Measurements from ENCODE around the gene TSPAN18.

Gene TSPAN18

DNA sequence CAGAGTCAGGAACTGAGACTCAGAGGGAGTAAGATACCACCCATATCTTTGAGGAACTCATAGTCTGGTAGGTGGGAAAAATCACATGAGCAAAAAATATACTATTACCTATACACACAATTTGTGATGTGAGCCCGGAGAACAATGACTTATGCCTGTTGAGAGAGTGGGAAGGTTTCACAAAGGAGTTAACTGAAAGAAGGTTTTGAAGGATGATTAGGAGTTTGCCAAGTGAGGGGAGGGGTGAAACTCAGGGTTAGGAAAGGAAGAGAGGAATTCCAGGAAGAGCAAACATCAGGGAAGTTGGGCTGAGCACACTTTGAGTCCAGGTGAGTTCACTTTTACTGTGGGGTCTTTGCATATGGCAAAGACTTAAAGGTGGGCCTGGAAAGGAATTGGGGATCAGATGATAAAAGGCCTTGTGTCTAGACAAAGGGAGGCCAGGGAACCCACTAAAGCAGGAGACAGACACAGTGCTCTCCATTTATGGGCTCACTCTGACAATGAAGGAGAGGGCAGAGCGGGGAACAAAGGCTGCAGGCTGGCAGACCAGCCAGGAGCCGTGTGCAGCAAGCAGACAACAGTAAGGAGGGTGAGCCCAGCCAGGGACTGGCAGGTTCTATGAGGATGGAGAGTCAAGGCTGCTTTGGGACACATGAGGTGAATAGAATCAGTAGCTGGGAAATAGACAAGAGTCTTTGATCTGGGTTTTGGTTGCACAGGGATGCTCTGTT lies 33.1 kb downstream of the TSPAN18 start:
- DNase-seq (ENCODE audit: low read depth): no peak

DNA sequence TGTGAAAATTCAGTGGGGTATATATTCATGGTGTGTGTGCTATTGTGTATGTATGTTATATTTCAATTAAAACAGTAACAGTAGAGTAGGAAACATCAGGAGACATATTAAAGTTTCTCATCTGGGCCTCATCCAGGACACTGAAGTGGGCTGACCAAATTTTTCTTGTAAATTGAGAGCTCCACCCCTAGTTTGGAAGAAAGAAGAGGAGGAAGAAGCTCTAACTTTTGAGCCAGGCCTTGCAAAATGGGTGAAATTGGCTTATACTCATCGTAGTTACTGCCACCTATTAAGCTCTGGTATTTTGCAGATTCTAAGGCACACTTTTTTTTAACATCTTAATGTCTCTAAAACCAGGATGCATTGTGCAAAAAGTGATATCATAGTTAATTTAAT lies 33.7 kb downstream of the TSPAN18 start:
- DNase-seq (ENCODE audit: low read depth): no peak

DNA sequence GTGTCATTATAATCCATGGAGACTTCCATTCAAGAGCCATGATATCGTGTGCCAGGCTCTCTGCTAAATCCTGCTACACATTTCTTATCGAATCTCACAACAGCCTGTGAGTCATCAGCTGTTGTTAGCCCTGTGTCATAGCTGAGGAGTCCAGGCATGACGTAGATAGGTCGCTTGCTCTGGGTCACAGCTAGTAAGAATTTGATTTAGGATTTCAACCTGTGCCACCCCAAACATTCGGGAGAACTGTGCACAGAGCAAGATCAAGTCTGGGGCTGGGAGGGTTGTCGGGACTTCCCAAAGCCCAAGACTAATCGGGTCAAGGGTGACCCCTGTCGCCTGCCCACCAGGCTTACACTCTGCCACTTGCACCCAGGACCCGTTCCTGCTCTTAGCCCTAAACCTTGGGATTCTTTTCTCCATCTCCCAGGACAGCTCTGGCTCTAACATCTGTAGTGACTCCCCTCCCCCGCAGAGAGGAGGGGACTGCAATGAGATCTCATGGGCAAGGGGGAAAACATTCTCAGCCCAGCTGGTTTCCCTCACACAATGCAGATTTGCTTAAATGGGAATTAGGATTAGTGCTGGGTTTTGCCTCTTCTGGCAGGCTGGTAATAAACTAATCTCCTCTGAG lies 34.3 kb downstream of the TSPAN18 start:
- DNase-seq (ENCODE audit: low read depth): no peak

DNA sequence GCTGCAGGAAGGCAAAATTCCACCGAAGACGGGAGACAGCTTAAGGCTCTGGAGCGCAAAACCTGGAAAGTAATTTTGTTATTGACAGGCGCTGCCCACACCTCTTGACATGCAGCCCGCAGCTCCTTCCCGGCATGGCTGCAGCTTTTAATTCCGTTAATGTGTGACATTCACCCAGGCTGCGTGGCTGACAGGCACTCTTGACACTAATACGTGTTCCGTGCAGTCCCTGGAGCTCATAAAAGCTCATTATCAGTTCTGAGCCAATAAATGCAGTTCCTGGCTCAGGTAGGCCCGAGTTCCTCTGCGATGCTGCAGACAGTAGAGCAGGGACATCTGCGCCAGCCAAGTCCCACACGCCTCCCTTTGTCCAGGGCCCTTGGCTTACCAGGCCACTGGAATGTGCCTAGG lies 34.8 kb downstream of the TSPAN18 start:
- DNase-seq (ENCODE audit: low read depth): no peak

DNA sequence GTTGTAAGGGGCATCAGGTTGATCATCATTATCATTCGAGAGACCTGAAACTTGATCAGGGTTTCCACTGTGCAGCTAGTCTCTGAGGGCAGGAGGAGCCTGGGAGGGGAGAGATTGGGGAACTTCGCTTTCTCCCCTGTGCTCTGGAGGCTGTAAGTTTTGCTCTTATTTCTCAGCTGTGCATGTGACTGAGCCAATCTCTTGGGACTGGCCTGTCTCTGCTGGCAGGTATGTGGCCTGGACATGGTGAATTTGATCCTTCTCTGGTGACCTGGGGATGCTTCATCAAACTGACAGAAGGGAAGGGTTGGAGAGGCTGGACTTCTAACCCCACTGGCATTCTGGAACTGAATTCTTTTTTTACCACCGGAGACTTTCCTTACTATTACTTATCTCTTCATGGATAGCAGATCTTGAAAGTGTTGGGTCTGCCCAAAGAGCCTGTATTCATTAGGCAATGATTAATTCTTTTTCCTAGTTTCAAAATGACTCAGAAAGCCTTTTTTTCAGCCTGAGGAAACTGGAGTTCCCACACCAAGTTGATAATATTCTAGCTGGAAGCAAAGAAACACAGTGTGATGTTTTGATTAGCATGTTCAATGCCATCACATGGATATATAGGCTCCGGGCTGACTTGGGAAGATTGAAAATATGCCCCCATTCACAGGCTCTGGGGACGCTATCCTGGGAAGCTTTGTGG lies 36.5 kb downstream of the TSPAN18 start:
- no peak for DNase-seq (ENCODE audit: low read depth)

DNA sequence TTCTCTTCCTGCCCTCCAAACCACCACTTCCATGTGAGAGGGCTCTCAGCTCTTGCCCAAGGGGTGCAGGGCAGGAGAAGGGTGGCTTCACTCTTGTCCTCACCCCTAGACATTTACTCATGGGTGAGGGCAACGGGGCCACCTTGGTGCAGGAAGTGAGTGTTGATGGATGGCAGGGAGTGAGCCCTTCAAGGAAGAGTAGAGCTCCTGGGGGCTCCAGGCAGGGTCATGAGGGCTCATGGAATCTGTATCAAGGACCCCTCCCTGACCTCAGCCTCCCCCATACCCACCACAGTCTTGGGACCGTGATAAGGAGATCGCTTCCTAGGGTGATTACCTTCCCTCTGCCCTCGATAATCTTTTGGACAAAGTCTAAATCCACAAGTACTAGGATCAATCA lies 37.8 kb downstream of the TSPAN18 start:
- DNase-seq (ENCODE audit: low read depth): no peak

DNA sequence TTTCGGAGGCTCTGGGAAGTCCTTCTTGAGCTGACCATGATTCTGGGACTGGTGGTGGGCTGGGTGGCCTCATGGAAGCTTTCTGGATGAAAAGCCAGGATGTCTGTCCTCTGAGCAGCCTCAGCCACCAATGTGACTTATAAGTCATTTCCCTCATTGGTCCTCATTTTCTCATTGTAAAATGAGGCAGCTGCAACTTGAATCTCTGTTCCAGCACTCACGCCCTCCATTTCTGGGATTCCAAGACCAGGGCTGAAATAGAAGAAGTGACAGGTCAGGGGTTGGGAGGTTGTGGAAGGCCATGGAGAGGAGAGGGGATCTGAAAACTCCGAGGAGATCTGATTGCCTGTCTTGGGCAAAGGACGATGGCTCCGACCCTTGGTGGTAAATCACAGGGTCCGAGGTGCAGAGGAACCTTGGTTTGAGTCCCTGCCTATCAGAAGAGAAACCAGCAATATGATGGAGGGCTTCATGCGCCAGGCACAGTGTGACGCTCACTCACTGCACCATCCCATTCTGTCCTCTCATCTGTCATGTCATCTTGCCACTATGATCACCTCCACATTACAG lies 38.3 kb downstream of the TSPAN18 start:
- no peak for DNase-seq (ENCODE audit: low read depth)

DNA sequence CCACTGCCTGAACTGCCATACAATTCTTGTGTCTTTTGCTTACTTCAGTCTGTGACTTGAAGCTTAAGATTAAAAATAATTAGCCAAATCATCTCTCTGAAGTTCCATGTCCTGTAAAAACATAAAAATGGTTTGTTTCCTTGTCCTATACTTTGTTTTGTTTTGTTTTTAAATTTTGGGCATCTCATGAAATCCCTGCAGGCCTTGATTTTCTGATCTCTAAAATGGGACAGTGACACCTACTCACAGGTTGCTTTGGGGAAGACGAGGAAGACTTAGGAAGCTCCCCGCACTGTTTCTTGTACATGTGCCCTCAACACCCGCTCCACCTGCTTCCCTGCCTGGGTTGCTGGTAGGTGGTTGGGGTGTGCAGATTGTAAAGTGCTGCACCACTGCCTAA lies 38.9 kb downstream of the TSPAN18 start:
- DNase-seq (ENCODE audit: low read depth): no peak

DNA sequence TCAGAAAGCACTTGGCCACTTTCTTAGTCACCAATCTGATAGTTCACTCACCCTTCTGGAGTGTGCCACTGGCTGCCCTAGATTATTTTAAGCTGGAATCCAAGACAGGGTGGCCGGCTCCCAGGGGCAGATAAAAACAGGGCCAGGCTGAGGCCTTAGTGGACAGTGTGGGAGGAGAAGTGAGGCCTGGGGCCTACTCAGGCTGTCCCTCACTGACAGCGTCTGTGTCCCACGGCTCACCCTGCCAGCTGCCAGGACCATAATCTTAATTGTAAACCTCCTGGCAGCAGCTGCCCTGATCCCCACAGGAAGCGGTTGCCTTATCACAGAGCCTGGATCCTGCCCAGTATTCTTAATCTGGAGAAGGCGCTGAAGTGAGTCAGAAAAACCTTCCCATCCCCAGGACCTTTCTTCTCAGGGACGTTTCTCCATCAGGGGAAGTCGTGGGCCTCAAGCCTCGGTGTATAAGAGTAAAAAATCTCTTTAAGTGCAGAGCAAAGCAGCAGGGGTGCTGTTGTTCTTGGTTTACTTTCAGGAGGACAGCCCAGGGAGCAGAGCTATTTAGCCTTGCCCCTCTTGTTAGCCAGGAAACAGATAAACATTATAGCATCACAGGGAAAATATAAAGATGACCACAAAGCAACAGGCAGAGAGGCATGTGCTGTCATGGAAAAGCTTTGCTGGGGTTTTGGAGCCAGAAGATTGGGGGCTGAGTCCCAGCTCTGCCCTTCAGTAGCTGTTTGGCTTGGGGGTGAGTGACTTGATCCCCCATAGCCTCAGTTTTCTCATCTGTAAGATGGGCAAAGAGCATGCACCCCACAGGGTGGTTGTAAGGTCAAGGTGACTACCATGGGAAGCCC lies 39.6 kb downstream of the TSPAN18 start:
- no peak for DNase-seq (ENCODE audit: low read depth)

DNA sequence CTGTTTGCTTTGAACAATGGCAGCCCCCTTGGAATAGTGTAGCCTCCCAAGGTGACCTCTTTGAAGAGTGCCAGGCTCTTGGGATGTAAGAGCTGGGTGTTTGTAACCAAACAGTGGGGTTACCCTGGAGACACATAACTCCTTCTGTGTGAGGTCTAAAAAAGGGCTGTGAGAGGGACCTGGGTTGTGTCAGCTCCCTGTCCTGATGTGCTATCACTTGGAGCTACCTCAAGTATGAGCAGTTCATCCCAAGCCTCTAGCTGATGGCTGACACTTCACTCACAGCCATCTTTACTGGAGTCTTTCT lies 40.2 kb downstream of the TSPAN18 start:
- no peak for DNase-seq (ENCODE audit: low read depth)

DNA sequence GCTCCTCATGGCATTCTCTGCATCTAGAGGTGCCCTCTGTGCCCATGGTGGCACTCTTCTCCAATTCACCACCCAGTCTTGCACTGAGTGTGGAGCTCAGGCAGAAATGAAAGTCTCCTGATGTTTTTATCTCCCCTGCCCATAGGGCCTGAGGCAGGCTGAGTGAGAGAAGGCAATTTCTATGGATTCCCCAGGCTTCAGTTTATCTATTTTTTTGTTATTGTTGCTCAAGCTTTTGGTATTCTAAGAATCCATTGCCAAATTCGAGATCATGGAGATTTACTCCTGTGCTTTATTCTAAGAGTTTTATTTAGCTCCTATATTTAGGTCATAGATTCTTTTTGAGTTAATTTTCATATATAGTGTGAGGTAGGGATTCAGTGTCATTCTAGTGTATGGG lies 40.7 kb downstream of the TSPAN18 start:
- DNase-seq (ENCODE audit: low read depth): no peak

DNA sequence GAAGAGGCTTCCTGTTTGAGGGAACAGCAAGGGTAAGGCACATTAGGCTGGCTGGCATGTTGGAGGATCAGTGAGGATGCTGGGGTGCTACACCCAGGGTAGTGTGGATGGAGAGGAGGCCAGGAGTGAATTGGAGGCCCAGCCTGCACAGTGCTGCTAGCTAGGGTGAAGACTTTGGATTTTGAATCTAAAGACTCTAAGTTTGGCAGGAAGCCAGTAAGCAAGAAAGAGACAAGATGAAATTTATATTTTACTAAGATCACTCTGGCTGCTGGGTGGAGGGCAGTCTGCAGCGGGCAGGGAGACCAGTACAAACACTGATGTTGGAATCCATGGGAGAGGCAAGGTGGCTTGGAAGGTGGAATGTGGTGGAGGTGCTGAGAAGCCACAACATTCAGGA lies 43.6 kb downstream of the TSPAN18 start:
- DNase-seq (ENCODE audit: low read depth): no peak

DNA sequence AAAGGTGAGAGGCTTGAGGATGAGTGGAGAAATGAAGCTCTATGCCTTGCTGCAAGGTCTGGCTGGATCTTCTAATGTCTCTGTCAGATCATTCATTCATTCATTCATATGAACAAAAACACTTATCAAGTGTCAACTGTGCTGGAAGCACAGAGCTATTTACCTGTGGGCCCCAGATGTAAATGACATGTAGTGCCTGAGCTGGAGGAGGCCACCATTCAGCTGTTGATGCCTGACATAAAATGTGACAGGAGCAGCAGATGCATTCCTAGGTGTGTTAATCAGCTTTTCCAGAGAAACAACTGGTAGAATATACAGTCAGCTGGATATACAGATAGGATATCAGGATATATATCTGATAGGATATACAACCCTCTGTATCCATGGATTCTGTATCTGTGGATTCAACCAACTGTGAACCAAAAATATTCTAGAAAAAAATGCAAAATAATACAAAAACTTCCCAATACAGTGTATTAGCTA lies 44.5 kb downstream of the TSPAN18 start:
- DNase-seq (ENCODE audit: low read depth): no peak

DNA sequence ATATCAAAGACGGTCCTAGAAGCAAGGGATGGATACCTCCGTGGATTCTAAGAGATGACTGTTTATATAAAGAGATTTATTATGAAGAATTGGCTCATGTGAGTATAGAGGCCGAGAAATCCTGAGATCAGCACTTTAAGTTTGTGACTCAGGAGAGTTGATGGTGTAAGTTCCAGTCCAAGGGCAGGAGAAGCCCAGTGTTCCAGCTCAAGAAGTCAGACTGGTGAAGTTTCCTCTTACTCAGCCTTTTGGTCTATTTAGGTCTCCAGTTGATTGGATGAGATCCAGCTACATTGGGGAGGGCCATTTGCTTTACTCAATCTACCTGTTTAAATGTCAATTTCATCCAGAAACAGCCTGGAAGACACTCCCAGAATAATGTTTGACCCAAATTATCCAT lies 45.1 kb downstream of the TSPAN18 start:
- no peak for DNase-seq (ENCODE audit: low read depth)

DNA sequence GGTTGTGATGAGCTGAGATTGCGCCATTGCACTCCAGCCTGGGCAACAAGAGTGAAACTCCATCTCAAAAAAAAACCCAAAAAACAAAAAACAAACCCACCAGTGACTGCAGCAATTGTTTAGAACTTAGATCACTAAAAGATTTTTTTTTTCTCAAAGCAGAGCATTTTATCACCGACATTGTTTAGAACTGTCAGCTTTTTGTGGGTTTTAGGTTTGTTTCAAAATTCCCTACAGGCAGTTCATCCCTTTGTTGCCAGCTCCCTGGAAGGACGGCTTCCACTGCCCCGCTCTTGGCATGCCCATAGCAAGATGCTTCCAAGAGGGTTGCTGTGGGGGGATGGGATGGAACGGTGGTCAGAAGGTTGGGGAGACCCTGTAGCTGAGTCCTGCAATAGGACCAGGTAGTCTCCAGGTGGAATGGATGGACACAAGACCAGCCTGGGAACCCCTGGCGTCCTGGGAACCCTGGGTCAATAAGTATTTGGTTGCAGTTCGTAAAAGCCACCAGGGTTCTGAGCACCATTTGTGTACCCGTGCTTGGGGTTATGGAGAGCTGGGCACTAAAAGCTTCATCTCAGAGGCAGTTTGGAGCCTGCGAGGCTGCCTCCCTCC lies 46.7 kb downstream of the TSPAN18 start:
- no peak for DNase-seq (ENCODE audit: low read depth)

DNA sequence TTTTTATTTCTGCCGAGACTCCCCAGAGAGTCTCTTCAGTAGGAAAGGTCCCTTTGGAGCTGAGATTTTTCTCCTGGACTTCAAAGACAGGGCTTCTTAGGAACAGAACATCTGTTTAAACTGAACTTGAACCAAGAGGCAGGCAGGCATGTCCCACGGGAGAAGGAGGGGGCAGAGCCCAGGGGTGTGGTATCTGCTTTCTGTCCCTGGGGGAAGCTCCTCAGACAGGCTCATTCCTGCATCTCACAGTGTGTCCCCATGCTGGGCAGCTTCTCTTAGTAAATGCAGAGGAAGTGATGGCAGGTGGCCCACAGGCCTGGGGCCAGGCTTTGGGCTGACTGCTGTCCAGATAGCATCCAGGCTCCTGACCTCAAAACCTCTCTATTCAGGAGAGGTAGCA lies 47.3 kb downstream of the TSPAN18 start:
- DNase-seq (ENCODE audit: low read depth): no peak

DNA sequence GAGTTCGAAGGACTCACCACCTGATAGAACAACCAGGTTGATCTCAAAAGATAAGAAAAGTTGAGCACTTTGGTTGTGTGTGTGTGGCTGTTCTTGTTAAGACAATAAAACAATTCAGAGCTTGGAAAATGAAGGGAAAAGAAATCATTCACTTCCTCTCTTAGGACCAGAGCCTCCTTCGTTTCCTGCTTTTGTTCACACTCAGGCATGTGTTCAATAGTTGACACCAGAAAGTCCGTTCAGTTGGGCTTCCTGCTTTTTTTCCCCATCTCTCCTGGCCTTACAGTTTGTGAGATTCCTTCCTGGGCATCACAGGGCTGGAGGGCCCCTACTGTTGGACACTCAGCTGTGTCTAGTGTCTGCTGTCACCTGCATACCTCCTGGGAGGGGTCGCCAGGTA lies 48.0 kb downstream of the TSPAN18 start:
- no peak for DNase-seq (ENCODE audit: low read depth)

DNA sequence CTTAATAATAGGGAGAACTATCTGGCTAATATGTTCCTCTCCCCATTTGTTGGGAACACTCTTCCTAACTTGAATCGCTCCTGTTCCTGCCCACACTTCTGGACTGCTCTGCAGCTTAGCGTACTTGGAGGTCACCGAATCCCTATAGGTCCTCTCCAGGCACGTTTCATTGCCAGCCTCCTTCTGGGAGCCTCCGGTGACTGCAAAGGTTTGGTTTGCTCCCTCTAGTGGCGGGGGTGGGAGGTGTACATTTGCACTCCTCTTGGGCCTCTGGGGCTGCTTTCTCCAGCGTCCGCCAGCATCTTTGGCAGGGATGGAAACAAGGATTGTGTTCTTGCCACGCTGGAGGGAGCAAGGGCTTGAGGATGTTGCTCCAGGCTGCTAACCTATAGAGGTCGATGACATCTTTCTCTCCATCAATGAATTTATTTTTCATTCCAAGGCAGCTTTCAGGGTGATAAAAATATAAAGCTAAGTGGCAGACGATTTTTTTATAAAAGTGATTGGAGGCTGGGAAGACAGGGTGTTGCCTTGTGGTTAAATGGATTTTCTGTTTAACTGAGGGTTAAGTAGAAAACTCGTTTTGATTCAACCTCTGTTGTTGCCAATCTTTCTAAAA lies 48.7 kb downstream of the TSPAN18 start:
- peak; percentile 51 for DNase-seq (ENCODE audit: low read depth)

DNA sequence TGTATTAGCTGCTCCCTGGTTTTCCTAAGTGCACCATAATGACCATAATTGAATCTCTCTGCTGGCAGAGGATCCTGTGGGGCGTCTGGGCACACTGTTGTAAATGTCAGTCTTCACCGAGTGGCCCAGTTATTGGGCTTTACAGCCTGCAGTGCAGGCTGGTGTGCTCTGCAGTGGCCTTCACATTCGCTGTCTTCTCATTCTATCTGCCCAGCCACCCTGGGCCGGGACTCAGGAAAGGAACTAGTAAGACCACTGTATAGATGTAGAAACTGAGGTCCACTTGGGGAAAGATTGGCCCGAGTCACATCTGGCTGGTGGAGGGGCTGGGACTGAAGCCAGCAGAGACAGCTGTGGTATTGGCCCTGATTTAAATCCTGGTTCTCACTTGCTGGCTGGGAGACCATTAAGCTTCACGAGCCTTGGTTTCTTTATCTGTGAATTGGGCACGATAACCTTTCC lies 49.3 kb downstream of the TSPAN18 start:
- DNase-seq (ENCODE audit: low read depth): no peak

DNA sequence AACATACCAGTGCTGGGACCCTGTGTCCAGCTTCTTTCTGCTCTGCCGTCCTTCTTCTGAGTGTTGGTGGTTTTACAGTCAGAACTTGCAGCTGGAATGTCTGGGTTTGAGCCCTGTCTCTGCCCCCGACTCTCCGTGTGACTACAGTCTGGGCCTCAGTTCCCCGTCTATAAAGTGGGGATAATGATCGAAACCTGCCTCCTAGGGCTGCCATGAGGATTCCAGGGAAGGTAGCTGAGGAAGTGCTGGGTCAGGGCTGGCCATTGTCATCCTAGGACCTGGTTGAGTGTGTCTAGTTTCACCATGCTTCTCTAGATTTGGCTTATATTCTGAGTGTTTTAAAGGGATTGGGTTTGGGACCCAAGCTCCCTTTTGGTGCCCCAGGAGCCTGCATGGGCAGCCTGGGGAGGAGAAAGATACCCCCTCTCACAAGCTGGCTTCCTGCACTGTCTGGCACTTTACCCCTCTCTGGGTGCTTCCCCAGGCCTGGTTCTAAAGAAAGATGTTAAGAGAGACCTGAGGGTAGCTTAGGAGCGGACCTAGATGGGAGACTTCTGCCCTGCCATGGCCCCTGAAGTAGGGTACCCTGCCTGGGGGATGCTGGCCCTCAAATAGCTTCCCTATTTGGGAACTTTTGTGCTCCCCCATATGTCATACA lies 49.9 kb downstream of the TSPAN18 start:
- no peak for DNase-seq (ENCODE audit: low read depth)

Measured in T follicular helper cell (primary cell).